Posterior cingulate gyrus (tissue), 11 donors: Measurements from ENCODE around the gene UMODL1.
A peak's percentile ranks its signal among the peaks of the same experiment; 100 is the strongest.

Source experiments
- DNase-seq, 10 donors: peaks; one replicate each; pipeline versions ENCODE4 v3.0.0 to v3.0.0-alpha.2; 2020 to 2021; ENCODE audit warnings: mixed read lengths in 3 of 10
- intact Hi-C: fragments of 100-400 bp; cut with DNase I; formaldehyde crosslinking; loops from one replicate; pipeline ENCODE4 v1.15.1; 2023

Gene UMODL1

DNA sequence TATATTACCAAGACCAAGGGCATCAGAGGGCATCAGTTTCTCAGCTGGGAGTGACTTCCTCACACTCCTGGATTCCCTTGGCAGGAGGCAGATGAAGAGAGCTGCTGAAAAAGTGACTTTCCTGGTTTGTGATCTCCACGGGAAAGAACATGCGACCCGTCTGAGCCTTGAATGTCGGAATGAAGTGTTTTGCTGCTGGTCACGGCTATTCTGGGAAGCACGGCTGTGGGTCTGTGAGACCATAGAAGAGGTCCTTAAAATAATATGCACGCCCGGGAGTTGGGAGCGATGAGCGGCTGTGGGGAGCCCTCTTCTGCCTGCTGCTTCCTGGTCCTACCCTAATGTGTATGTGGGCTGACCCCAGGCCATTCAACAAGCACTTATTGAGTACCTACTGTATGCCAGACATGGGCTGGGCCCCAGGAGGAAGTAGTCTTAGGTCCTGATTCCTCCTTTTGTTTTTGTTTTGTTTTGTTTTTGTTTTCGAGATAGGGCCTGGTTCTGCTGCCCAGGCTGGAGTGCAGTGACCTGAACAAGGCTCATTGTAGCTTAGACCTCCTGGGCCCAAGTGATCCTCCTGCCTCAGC is 13.2 kb upstream of the UMODL1 start:
- intact Hi-C loops: no loop called here
- DNase-seq: peak in 2 of 10 donors; percentile 30 to 37

DNA sequence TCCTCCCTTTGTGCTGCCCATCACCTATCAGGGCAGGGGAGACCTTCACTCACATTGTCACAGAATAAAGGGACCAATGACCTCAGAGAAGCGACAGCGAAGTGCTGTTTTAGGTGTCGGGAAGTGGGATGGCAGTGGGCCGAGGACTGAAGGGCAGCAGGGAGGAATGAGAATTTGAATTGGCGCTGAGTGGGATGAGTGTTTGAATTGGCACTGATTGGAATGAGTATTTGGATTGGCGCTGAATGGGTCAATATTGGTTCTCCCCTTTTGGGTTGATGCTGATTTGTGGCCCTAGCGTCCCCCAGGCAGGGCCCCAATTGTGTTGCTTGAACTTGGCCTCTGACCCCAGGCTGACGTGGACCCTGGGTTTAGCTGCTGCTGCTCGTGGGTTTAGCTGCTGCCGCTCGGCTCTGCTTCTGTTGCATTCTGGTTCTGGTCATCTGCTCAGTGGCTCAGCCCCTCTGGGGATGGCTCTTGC is 12.4 kb upstream of the UMODL1 start:
- intact Hi-C loops: no loop called here
- peak in 2 of 10 donors; percentile 42 to 56 for DNase-seq

DNA sequence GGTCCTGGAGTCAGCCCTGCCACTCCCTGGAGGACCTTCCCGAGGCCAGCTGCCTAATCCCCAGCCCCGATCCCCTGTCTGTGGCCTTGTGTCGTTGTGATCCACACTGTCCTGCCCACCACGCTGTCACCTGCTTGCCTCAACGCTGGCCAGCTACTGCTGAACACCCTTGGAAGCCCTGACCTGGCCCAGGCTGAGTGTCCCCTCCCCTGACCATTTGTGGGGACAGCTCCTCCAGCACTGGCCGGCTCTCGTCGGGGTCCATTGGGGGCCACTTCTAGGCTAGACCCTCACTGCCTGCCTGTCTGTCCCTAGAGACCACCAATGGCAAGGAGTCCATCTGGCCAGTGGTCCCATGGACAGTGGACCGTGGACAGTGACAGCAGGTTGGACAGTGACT is 12.0 kb upstream of the UMODL1 start:
- DNase-seq: peak in 2 of 10 donors; percentile 72 to 75
- intact Hi-C loops: no loop called here

- intact Hi-C loops: no loop called here
- peak in 2 of 10 donors; percentile 54 to 74 for DNase-seq
These were observed 11.4 kb upstream of the UMODL1 start for GRCh38 chr21:42059721-42060120.

- peak in 2 of 10 donors; percentile 55 to 71 for DNase-seq
- intact Hi-C loops: no loop called here
These were observed 11.0 kb upstream of the UMODL1 start for GRCh38 chr21:42060166-42060565.

DNA sequence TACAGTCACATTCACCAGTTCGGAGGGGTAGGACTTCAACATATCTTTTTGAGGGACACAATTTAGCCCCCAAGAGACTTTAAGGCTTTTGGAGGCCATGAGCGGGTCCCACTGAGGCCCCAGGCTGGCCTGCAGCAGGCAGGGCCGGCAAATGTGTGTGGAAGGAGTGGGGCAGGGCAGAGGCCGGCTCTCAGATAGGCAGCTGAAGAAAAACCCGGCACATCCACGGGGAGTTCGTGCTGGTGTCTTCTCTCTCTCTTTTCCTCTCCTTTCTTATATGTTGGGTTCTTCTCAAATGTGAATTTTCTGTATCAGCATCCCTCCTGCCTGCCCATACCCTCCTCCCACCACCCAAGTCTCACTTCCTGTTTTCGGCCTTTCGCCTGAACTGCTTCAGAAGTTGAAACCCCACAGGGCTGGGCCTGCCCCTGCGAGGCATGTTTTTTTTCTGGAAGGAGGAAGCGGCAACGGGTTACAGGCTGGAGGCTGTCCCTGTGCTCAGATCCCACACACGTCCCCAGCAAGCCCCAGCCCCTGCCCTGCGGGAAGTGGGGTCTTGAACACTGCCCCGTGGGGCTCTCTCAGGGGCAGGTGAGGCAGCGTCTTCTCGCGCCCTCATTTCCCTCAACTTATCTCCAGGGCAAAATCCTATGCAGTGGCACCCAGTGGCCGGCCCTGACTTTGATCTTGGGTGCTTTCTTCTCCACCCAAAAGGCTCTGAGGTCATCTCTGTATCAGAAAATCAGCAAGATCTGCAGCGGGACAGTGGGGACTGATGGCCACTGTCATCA is 9.7 kb upstream of the UMODL1 start:
- intact Hi-C loops: no loop called here
- peak in 3 of 10 donors; percentile 32 to 82 (median 82) for DNase-seq

DNA sequence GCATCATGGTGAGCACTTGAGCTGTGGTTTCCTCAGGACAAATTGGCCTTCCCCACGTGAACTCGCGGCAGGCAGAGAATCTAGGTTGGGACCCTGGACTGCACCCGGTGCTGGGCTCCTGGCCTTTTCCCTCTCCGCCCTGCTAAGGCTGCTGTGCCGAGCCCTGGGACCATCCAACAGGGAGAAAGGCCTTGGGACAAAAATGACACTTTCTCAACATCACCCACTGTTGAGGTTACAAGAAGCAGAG is 9.2 kb upstream of the UMODL1 start:
- peak in 2 of 10 donors; percentile 11 to 44 for DNase-seq
- intact Hi-C loops: no loop called here

- intact Hi-C loops: no loop called here
- peak in 2 of 10 donors; percentile 32 to 81 for DNase-seq
These were observed 8.7 kb upstream of the UMODL1 start for GRCh38 chr21:42062236-42063022.

DNA sequence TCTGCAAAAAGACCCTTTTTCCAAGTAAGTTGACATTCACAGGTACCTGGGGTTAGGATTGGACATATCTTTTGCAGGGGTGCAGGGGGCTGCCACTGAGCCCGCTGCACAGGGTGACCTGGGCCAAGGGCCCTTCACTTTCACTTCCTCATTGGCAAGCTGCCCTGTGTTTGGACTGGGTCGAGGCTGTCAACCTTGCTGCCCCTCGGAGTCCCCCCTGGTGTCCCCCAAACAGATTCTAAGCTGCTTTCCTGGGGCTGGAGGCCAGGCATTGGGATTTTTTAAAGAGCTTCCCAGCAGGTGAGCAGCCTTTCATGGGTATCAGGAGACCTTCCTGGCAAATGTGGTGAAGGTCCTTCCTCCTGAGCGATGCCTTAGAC is 7.9 kb upstream of the UMODL1 start:
- DNase-seq: peak in 1 of 10 donors; percentile 89
- intact Hi-C loops: no loop called here

DNA sequence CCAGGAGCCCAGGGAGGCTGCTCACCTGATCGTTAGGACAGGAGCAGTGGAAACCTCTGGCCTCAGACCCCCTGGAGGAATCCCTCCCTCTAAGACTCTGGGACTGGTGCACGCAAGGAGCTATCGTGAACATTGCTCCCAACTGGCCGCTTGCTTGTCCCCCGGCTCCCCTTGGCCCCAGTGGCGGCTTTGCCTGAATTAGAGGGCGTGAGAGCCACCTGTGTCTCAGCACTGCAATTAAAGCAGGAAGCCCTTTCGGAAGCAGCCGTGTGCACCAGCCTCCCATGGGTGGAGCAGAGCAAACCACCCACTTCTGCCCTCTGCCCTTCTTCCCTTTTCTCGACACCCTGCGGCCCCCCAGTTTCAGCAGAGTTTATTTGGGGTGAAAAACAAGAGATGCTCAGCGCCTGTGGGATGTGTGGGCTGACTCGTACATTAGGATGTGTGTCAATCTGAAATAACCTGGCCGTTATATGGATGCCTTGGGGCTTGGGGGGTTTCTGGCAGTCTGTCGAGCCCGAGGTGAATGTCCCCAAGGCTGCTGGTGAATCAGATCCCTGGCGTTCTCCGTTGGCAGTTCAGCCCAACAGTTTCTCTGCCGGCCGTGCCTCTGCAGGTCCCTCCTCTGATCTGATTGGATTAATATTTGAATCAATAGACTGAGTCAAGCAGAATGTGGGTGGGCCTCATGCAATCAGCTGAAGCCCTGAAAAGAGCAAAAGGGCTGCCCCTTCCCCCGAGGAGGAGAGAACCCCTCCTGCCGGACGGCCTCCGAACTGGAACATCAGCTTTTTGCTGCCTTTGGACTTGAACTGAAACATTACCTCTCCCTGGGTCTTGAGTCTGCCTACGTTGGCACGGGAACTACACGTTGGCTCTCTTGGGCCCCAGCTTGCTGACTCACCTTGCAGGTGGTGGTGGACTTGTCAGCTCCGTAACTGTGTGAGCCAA is 7.3 kb upstream of the UMODL1 start:
- intact Hi-C loops: no loop called here
- DNase-seq: peak in 1 of 10 donors; percentile 72

- intact Hi-C loops: no loop called here
- peak in 2 of 10 donors; percentile 1 to 9 for DNase-seq
These were observed 4.6 kb upstream of the UMODL1 start for GRCh38 chr21:42066521-42066920.

- intact Hi-C loops: no loop called here
These were observed 3.4 kb upstream of the UMODL1 start for GRCh38 chr21:42067531-42068255.

GRCh38 chr21:42068256-42068545 is 2.9 kb upstream of the UMODL1 start:
- intact Hi-C loops: no loop called here
- DNase-seq: peak in 2 of 10 donors; percentile 35 to 80

More at GRCh38 chr21:42067531-42068255, 3.4 kb upstream of the UMODL1 start:
- peak in 2 of 10 donors; percentile 43 to 59 for DNase-seq

GRCh38 chr21:42068592-42068991 is 2.5 kb upstream of the UMODL1 start:
- DNase-seq: peak in 2 of 10 donors; percentile 16 to 66
- intact Hi-C loops: no loop called here

DNA sequence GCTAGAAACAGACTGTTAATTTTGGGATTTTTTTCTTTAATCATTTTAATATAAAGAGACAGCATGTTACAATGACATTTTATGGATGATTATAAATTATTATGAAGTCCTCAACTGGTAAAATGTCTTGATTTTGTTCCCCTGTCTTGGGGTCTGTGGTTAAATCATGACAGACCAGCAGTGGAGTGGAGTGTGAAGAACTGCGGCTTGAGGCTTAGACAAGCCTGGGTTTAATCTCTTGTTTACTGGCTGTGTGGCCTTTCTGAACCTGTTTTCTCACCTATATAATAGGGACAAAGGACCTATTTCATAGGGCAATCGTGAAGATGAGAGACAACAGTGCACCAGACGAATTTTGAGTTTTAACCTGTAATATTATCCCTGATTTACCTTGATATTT is 1.8 kb upstream of the UMODL1 start:
- DNase-seq: peak in 2 of 10 donors; percentile 16 to 24
- intact Hi-C loops: no loop called here

DNA sequence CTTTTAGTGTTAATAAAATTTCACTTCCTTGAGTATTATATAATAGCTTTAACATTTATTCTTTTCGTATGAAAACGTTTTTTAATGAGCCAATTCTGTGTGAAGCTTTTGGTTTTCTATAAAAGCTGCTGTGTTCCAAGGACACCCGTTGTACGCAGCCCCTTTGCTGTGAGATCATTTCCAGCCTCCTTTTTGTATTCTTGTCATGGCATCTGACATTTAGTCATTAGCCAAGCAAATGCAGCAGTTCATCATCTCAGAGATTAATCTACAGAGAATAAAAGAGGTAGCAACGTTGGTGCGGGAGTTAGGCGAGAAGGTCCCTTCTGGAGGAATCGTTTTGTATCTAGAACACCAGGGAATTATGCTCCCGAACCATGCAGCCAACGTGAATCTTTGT is 1.3 kb upstream of the UMODL1 start:
- DNase-seq: peak in 2 of 10 donors; percentile 3 to 45
- intact Hi-C loops: no loop called here

DNA sequence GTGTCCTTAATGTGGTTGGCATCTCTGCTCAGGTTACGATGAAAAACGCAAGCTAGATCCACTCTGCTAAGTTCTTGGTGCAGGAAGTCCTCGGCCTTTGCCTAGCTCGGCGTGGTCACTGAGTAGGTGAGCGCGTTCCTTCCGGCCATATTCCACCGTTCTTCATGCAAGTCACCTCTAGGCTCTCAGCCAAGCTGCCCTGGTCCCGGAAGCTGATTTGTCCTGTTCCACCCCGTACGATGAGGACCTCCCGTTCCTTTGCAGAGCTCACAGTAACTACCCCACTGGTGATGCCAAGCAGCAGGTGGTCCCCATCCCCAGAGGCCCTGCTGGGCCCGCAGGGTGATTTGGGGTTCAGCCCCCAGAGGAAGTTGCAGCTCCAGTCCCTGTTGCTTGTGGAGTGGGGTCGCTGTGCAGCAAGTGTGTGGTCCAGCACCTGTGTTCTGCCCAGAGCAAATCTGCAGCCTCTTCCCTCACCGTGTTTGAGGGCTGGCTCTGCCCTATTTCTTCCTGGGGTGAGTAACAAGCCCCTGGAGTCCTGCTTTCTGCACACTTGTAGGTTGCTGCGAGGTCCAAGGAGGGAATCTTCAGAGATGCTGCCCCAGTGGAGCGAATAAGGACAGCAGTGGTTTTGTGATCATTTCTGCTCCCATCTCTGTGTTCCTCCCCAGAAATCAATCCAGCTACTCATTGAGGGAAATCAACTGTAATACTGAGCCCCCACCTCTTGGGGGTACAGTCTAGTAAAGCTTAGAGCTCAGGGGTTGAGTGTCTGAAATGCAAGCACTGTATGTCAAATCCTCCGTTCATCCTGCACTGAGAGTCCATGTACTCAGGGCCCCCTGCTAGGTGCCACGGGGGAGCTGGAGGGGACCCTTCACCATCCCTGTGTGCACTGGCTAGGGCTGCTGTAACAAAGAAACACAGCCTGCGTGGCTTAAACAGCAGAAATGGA is 2.3 kb downstream of the UMODL1 start:
- peak in 2 of 10 donors; percentile 62 to 67 for DNase-seq
- intact Hi-C loops: no loop called here

- intact Hi-C loops: no loop called here
- peak in 3 of 10 donors; percentile 52 to 77 (median 62) for DNase-seq
These were observed 4.8 kb downstream of the UMODL1 start for GRCh38 chr21:42075686-42076471.
